H1 (cell line): ENCODE measurements around the gene CCDC71. TPM values are rescaled to one million over a fixed set of nuclear protein-coding genes. Genes with fewer than 3 reads are reported as not detected.

Experiments used
- FOSL1 ChIP-seq: IDR thresholded peaks from 2 replicates; pipeline ENCODE4 v1.6.1; 2011; ENCODE audit warnings: mild to moderate bottlenecking, low read depth, low read length, moderate library complexity; ENCODE audit not compliant: insufficient read depth
- KDM5A ChIP-seq: fragments of 200-600 bp; IDR thresholded peaks from 2 replicates; pipeline ENCODE4 v1.7.1; 2012; ENCODE audit warnings: mild to moderate bottlenecking, low read length, inconsistent platforms, mixed read lengths
- NANOG ChIP-seq: IDR thresholded peaks from 2 replicates; pipeline ENCODE4 v1.6.1; 2011; ENCODE audit warnings: low read length, low read depth, mild to moderate bottlenecking, inconsistent platforms; ENCODE audit not compliant: insufficient read depth, poor library complexity, severe bottlenecking
- SP4 ChIP-seq: IDR thresholded peaks from 2 replicates; pipeline ENCODE4 v1.6.1; 2012; ENCODE audit warnings: low read length, inconsistent platforms
- SRF ChIP-seq: IDR thresholded peaks from 2 replicates; pipeline ENCODE4 v1.6.1; 2011; ENCODE audit warnings: mild to moderate bottlenecking, low read depth, low read length, moderate library complexity
- polyA plus RNA-seq, 7 experiments: library from polyadenylated mRNA; depleted of rRNA in 3 of 7; stranded (reverse) in 5 of 7; unstranded in 2 of 7; fragments of >200 nt in 5 of 7; fragments of 200-250 nt in 2 of 7; gene quantifications; 1 replicate in 5 of 7; 2 replicates in 1 of 7; 4 replicates in 1 of 7; pipeline versions ENCODE4 v1.2.1 to v1.2.3, GENCODE V29; 2011 to 2013; ENCODE audit warnings: missing spikeins in 2 of 7, mixed read lengths in 2 of 7
- total RNA-seq: library from RNA; stranded (reverse); fragmentation: NEBNext Ultra II Directional; extraction: Animal tissue kit (Norgen Biotek cat#: 25700); gene quantifications from 2 replicates; pipeline ENCODE4 v1.2.1, GENCODE V29; 2021
- TF ChIP-seq, protein P1 (sequence below): fragments of 300-600 bp; sonication (generic); IDR thresholded peaks from 2 replicates; pipeline ENCODE4 v1.7.1; 2012; ENCODE audit warnings: low read length, moderate library complexity, mild to moderate bottlenecking, inconsistent platforms; ENCODE audit not compliant: insufficient replicate concordance

CCDC71 gene
- total and polyA plus RNA-seq, 2 of the 8 experiments (the other 6 are each of a cell fraction or from before 2014, with no cell fraction given): 26.7 to 57.4 TPM

DNA sequence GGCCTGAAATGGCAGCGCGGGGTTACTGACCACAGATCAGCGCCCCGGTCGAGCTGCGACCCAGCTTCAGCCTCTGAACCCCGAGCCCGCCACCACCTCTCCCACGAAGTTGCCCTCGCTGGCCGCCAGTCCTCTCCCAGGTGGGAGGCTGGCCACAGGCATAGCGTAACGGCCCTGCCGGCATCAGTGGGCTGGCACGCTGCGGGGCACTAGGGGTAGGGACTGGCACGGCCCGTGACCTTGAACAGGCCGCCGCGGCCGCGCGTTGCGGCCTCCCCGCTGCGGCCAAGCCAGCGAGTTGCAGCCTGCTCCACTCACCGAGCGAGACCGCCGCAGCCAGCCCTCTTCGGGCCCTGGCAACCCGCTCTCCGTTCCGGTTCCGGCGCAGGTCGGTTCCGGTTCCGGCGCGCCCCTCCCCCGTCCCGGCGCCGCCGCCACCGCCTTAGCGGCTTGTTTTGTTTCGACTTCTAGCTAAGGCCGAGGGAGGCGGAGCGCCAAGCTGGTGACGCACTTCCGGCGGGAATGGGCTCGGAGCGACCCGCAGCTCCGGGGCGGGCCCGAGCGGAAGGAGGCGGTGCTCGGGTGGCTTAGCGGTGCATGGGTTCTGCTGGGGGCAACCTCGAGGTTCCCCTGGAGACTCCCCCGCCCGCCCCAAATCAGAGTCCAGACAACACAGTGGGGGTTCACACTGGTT, 45.5 kb downstream of the CCDC71 start, which contains the start of gene USP19 (continued):
- TF ChIP-seq KDM5A (0 out of 2 replicates have a peak, but pooled peaks have one; percentile 27), NANOG (no peak), SP4 (no peak), SRF (no peak), FOSL1 (no peak)
- TF ChIP-seq, protein P1, sequence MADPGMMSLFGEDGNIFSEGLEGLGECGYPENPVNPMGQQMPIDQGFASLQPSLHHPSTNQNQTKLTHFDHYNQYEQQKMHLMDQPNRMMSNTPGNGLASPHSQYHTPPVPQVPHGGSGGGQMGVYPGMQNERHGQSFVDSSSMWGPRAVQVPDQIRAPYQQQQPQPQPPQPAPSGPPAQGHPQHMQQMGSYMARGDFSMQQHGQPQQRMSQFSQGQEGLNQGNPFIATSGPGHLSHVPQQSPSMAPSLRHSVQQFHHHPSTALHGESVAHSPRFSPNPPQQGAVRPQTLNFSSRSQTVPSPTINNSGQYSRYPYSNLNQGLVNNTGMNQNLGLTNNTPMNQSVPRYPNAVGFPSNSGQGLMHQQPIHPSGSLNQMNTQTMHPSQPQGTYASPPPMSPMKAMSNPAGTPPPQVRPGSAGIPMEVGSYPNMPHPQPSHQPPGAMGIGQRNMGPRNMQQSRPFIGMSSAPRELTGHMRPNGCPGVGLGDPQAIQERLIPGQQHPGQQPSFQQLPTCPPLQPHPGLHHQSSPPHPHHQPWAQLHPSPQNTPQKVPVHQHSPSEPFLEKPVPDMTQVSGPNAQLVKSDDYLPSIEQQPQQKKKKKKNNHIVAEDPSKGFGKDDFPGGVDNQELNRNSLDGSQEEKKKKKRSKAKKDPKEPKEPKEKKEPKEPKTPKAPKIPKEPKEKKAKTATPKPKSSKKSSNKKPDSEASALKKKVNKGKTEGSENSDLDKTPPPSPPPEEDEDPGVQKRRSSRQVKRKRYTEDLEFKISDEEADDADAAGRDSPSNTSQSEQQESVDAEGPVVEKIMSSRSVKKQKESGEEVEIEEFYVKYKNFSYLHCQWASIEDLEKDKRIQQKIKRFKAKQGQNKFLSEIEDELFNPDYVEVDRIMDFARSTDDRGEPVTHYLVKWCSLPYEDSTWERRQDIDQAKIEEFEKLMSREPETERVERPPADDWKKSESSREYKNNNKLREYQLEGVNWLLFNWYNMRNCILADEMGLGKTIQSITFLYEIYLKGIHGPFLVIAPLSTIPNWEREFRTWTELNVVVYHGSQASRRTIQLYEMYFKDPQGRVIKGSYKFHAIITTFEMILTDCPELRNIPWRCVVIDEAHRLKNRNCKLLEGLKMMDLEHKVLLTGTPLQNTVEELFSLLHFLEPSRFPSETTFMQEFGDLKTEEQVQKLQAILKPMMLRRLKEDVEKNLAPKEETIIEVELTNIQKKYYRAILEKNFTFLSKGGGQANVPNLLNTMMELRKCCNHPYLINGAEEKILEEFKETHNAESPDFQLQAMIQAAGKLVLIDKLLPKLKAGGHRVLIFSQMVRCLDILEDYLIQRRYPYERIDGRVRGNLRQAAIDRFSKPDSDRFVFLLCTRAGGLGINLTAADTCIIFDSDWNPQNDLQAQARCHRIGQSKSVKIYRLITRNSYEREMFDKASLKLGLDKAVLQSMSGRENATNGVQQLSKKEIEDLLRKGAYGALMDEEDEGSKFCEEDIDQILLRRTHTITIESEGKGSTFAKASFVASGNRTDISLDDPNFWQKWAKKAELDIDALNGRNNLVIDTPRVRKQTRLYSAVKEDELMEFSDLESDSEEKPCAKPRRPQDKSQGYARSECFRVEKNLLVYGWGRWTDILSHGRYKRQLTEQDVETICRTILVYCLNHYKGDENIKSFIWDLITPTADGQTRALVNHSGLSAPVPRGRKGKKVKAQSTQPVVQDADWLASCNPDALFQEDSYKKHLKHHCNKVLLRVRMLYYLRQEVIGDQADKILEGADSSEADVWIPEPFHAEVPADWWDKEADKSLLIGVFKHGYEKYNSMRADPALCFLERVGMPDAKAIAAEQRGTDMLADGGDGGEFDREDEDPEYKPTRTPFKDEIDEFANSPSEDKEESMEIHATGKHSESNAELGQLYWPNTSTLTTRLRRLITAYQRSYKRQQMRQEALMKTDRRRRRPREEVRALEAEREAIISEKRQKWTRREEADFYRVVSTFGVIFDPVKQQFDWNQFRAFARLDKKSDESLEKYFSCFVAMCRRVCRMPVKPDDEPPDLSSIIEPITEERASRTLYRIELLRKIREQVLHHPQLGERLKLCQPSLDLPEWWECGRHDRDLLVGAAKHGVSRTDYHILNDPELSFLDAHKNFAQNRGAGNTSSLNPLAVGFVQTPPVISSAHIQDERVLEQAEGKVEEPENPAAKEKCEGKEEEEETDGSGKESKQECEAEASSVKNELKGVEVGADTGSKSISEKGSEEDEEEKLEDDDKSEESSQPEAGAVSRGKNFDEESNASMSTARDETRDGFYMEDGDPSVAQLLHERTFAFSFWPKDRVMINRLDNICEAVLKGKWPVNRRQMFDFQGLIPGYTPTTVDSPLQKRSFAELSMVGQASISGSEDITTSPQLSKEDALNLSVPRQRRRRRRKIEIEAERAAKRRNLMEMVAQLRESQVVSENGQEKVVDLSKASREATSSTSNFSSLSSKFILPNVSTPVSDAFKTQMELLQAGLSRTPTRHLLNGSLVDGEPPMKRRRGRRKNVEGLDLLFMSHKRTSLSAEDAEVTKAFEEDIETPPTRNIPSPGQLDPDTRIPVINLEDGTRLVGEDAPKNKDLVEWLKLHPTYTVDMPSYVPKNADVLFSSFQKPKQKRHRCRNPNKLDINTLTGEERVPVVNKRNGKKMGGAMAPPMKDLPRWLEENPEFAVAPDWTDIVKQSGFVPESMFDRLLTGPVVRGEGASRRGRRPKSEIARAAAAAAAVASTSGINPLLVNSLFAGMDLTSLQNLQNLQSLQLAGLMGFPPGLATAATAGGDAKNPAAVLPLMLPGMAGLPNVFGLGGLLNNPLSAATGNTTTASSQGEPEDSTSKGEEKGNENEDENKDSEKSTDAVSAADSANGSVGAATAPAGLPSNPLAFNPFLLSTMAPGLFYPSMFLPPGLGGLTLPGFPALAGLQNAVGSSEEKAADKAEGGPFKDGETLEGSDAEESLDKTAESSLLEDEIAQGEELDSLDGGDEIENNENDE: no peak
